GM12874 (cell line): ENCODE data around the gene VPREB1.

Source experiments
- TF ChIP-seq, protein P1 (sequence below): IDR thresholded peaks from 2 replicates; pipeline ENCODE4 v1.5.1; 2011; ENCODE audit warnings: low read depth, mild to moderate bottlenecking, control low read depth, low read length, moderate library complexity; ENCODE audit not compliant: insufficient read depth

Gene VPREB1

DNA sequence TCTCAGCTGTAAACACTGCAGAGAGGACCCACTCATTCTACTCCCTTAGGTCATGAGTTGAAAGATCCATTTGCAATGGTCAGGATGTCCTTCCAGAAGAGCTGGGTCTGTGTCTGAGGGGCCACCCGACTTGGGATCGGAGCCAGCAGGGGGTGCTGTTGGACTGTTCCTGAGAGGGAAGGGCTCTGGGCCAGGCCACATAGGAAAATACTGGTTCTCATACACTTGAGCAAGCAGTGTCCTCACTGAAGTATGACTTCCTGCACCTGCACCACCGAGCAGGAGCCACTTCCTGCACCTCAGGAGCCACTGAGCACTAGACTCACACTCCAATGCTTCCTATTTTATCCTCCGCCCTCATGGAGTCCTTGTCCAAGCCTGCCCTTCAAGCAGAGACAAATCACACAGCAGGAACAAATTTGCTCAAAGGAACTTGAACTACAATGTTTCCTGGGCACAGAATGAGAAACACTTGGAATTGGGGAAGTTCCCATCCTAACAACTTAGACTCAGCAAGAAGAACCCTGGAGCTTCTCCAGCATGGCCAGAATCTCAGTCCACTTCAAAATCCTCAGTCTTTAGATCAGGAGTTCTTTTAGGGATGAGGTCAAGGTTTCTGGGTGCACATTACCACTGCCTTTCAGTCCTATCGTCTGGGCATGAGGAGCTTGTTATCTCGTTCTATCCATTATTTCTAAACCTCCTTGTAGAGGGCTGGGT, 36.6 kb upstream of the VPREB1 start:
- TF ChIP-seq, protein P1, sequence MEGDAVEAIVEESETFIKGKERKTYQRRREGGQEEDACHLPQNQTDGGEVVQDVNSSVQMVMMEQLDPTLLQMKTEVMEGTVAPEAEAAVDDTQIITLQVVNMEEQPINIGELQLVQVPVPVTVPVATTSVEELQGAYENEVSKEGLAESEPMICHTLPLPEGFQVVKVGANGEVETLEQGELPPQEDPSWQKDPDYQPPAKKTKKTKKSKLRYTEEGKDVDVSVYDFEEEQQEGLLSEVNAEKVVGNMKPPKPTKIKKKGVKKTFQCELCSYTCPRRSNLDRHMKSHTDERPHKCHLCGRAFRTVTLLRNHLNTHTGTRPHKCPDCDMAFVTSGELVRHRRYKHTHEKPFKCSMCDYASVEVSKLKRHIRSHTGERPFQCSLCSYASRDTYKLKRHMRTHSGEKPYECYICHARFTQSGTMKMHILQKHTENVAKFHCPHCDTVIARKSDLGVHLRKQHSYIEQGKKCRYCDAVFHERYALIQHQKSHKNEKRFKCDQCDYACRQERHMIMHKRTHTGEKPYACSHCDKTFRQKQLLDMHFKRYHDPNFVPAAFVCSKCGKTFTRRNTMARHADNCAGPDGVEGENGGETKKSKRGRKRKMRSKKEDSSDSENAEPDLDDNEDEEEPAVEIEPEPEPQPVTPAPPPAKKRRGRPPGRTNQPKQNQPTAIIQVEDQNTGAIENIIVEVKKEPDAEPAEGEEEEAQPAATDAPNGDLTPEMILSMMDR, result peak; percentile 81

DNA sequence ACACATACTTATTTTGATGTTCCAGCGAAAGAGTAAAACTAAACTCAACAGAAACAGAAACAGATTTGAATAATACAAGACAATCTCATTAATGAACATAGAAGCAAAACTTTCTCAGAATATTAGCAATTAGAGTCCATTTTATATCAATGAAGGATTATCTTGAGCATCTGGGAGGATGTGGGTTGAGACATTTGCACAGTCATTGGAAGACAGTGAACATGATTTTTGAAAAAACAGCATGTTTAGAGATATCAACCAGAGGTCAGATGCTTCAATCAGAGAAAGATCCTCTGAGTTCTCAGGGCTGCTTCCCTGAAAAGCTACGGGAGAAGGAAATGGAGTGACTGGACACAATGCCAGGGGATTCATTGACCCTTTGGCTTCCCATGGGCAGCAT, 35.9 kb upstream of the VPREB1 start:
- TF ChIP-seq, protein P1, result no peak

DNA sequence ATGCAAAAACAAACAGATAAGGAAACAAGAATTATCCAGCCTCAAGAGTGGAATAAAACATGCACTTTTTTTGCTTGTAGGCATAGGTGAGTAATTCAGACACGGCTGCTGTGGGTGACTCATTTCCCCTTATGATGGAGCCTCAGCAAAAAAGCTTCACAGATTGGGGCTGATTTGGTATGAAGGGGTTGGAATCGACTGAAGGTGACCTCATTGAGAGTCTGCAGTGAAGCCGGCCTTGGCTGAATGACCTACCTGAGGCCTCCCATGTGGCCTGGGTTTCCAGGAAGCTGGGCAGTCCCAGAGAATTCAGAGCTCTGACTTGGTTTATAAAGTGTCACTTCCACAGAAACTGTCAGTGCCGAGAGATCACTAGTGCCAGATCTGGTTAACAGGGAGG, 34.2 kb upstream of the VPREB1 start:
- TF ChIP-seq, protein P1, result no peak

DNA sequence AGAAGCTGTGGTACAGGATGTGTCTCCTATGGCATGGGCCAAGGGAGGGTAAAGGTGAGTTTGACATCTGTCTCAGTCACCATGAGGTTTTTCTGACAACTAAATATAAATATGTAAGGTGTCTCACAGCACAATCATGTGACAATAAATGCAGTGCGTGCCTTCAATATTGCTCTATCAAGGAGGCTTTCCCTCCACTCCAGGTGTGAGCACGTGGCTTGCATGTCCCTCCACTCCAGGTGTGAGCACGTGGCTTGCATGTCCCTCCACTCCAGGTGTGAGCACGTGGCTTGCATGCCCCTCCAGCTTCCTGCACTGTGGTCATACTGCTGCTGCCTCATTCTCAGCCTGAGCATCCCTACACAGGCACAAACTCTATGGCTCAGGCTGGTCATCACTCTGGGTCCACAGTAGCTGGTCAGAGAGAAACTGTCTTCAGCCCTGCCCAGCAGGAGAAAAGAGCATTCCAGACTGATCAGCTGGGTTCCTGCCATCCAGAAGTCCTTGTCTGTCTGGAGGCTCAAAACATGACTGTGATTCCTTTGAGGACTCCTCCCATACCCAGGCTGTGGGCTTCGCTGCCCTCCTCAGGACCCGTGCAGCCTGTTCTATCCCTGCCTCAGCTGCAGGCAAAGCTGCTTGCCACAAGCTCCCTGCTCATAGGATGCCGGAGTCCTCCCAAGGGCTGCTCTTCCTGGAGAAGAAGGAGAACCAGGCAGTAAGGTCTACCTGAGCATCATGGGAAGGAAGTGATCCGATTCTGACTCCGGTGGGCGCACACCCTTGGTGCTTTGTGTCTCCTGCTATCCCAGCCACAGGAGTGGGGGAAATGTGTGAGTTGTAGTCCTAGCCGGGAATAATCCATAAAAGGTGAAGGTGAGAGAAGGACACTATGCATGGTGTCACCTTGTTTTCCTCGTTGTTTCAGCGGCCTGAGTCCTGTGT, 33.4 kb upstream of the VPREB1 start:
- TF ChIP-seq, protein P1, result no peak

DNA sequence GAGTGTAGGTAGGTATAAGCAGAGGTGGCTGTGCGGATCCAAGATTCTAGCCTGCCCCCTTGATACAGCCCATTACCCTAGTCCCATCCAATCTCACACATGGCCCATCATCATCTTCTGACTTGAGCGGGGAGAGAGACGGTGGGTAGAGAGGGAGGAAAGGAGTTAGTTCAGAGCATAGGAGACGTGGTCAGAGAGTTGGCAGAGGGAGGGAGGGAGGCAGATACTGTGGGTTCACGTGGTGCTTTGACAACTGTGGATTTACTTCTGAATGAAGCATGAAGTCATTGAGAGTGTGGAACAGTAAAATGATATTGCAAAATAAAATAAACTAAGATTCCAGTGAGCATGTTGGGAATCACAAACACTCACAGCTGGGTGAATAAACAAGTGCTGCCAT, 31.4 kb upstream of the VPREB1 start:
- TF ChIP-seq, protein P1, result no peak

DNA sequence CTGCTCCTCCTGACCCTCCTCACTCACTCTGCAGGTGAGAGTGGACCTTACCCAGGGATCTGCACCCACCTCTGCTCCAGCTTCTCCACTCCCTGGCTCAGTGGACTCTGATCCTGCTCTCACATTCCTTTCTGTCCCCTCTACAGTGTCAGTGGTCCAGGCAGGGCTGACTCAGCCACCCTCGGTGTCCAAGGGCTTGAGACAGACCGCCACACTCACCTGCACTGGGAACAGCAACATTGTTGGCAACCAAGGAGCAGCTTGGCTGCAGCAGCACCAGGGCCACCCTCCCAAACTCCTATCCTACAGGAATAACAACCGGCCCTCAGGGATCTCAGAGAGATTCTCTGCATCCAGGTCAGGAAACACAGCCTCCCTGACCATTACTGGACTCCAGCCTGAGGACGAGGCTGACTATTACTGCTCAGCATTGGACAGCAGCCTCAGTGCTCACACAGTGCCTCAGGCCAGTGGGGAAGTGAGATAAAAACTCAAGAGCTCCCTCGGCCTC, 29.7 kb upstream of the VPREB1 start:
- TF ChIP-seq, protein P1, result no peak
